Measurements from ENCODE around the gene EEF2K.

DNA sequence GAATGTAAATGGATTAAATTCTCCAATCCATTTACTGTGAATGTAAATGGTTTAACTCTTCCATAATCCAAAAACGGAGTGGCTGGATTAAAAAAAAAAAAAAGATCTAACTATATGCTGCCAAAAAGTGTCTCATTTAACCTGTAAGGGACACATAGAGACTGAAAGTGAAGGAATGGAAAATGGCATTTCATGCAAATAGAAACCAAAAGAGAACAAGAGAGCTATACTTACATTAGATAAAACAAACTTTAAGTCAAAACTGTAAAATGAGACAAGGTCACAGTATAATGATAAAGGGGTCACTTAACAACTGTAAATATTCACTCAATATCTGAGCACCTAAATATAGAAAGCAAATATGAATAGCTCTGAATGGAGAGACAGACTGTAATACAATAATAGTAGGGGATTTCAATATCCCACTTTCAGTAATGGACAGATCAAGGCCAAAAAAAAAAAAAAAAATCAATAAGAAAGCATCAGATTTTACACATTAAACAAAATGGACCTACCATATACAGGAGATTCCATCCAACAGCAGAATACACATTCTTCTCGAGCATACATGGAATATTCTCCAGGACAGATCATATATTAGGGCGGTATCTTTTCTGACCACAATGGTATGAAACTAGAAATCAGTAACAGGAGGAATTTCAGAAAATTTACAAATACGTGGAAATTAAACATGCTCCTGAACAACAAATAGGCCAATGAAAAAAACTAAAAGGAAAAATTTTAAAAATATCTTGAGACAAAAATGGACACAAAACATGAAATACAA, 132.0 kb downstream of the EEF2K start:
- TF ChIP-seq, protein P1, sequence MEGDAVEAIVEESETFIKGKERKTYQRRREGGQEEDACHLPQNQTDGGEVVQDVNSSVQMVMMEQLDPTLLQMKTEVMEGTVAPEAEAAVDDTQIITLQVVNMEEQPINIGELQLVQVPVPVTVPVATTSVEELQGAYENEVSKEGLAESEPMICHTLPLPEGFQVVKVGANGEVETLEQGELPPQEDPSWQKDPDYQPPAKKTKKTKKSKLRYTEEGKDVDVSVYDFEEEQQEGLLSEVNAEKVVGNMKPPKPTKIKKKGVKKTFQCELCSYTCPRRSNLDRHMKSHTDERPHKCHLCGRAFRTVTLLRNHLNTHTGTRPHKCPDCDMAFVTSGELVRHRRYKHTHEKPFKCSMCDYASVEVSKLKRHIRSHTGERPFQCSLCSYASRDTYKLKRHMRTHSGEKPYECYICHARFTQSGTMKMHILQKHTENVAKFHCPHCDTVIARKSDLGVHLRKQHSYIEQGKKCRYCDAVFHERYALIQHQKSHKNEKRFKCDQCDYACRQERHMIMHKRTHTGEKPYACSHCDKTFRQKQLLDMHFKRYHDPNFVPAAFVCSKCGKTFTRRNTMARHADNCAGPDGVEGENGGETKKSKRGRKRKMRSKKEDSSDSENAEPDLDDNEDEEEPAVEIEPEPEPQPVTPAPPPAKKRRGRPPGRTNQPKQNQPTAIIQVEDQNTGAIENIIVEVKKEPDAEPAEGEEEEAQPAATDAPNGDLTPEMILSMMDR (IDR thresholded peaks at IDR 0.05) = no peak
- no peak for TF ChIP-seq POLR2A (IDR thresholded peaks at IDR 0.05)

Data from adrenal gland (tissue), 5 donors.